IPS DF 4.7 (cell line): ENCODE data around the gene P3H3.

Experiments used
- DNase-seq: peaks from one replicate; pipeline ENCODE4 v3.0.0-alpha.2; 2013; ENCODE audit warnings: low spot score; ENCODE audit errors: extremely low read depth

The P3H3 gene

DNA sequence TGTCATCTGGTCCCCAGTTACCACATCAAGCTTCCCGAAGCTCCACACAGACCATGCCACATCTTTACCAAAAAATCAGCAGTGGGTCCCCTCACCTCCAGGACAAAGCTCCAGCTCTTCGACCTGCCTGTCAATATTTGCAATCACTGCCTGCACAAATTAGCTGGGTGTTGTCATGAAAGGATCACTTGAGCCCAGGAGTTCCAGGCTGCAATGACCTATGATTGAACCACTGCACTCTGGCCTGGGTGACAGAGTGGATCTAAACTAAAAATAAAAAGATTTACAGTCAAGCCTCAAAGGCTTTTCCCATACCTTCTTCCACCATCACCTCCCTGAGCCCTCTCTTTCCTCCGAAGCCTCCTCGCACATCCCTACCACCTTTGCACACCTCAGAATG lies 31.6 kb upstream of the P3H3 start:
- DNase-seq: no peak

DNA sequence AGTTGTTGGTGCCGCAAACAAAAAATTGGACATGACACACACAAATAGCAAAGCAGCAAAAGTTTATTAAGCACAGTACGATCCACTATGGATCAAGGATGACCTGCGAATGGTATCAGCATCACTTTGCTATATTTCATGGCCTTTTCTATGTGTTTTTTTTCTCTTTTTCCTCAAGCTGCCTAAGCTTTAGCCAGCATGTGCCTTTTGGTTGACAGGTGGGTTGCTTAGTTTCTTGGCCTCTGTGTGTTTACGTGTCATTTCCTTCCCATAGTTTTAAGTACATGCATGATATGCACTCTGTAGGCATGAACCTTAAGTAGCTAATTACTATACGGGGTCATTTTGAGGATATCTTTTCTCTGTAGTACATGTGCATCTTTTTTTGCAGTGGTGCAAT lies 29.1 kb upstream of the P3H3 start:
- no peak for DNase-seq

DNA sequence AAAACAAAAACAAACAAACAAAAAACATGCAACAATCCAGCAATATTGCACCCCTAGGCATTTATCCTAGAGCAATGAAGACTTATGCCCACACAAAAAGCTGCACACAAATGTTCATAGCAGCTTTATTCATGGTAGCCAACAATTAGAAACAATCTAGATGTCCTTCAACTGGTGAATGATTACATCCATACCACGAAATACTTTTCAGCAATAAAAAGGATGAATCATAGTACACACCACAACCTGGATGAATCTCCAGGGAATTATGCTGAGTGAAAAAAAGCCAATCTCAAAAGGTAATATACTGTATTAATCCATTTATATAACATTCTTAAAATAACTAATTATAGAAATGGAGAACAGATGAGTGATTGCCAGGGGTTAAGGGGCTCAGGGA lies 21.0 kb upstream of the P3H3 start:
- no peak for DNase-seq

DNA sequence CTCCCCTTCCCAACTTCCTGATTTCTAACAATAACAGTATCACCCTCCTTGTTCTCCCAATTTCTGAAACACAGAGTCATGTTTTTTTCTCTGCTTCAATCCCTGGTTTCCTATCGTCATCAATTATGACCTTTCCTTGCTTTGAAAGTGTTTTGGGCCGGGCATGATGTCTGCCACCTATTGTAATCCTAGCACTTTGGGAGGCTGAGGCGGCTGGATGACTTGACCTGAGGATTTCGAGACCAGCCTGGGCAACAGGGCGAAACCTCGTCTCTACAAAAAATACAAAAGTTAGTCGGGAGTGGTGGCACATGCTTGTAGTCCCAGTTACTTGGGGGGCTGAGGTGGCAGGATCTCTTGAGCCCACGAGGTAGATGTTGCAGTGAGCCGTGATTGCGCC lies 19.2 kb upstream of the P3H3 start:
- no peak for DNase-seq

DNA sequence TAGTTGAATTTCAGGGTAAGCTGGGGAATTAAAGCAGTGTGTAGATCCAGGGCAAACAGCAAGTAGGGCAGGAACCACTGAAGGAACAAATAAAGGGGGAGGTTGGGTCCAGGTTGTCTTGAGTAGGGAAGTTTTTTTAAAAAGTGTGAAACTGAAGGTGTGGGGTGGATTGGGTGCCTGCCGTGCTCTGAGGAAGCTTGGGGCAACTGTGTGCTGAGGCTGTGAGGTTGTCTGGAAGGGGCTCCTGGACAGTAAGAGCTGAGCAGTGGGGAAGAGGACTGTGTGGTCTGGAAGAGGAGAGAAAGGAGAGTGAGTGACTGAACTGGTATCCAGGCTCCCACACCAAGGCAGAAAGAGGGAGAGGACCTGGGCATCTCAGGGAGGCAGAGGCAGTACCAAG lies 17.4 kb upstream of the P3H3 start:
- DNase-seq: no peak

DNA sequence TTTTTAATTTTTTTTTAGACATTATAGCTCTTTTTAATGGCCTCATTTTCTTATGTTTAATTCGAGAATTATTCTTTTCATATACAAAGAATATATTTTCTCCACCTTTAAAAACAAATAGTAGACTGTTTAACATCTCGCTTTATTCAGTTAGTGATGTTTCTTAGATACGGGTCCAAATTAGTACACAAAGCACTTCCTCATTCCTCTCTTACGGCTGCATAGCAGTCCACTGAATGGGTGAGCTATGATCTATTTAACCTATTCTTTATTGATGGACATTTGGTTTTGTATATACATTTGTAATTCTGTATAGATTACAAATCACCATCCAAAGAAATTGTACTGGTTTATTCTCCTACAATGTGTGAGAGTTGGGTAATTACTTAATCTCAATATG lies 14.8 kb upstream of the P3H3 start:
- DNase-seq: no peak

DNA sequence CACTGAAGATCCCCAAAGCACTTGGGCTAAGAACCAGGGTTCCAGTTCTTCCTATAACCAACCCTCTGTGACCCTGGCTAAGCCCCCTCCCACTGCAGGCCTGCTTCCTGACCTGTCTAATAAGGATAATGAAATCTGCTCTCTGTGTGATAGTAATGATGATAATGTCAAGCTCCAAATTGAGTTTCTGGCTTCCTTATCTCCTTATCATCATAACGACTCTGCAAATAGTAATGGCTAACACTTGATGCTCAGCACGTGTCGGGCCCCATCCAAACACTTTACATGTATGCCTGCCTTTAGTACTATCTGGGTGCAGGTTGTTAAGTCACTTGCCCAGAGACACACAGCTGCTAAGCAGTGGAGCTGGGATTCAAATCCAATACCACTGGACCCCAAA lies 11.6 kb upstream of the P3H3 start:
- no peak for DNase-seq

DNA sequence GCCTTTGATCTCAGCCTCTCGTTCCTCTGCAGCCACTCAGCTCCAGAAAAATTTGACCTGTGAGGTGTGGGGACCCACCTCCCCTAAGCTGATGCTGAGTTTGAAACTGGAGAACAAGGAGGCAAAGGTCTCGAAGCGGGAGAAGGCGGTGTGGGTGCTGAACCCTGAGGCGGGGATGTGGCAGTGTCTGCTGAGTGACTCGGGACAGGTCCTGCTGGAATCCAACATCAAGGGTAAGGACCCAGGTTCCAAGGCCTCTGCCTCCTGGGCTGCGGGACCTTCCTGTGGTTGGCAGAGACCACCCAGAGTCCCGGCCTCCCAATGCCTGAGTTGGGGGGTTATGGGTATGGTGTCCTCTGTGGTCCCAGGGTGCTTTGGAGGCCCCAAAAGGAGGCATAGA lies 11.1 kb upstream of the P3H3 start:
- no peak for DNase-seq

DNA sequence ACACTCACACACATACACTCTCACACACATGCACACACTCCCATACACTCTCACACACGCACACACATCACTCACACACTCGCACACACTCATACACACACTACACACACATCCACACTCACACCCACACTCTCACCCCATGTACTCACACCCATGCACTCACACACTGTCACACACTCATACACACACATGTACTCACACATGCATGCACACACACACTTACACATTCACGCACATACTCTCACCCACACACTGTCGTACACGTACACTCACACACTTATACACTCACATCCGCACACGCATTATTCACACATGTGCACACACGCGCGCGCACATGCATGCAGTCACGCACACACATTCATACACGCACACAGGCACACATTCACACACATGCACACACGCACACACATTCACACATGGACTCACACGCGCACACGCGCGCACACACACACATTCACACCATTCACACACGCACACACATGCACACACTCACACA lies 10.5 kb upstream of the P3H3 start:
- DNase-seq: no peak

DNA sequence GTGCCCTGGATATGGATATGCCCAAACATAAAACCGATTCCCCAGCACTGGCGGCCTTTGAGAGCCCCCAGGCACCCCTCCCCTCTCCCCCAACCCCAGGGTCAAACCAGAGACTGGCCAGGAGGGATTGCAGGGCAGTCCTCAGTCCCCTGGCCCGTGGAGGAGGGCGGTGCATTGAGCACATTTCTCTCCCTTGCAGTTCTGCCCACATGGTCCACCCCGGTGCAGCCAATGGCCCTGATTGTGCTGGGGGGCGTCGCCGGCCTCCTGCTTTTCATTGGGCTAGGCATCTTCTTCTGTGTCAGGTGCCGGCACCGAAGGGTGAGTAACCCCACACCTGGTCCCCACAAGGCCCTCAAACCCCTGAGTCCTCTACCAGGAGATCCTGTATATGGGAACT lies 10.0 kb upstream of the P3H3 start:
- DNase-seq: no peak

DNA sequence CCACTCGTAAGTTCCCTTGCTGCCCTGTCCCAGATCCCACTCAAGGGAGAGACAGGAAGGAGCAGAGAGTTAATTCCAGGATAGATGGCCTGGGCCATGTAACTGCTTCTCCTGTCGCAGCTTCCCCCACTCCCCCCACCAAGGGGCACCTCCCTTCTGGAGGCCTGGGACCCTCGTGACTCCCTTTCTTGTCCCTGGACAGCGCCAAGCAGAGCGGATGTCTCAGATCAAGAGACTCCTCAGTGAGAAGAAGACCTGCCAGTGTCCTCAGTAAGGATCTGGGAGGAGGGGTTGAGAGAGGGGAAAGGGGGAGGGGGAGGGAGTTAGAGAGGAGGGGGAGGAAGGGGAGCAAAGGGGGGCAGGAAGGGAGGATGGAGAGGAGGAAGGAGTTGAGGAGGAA lies 9.6 kb upstream of the P3H3 start:
- no peak for DNase-seq

DNA sequence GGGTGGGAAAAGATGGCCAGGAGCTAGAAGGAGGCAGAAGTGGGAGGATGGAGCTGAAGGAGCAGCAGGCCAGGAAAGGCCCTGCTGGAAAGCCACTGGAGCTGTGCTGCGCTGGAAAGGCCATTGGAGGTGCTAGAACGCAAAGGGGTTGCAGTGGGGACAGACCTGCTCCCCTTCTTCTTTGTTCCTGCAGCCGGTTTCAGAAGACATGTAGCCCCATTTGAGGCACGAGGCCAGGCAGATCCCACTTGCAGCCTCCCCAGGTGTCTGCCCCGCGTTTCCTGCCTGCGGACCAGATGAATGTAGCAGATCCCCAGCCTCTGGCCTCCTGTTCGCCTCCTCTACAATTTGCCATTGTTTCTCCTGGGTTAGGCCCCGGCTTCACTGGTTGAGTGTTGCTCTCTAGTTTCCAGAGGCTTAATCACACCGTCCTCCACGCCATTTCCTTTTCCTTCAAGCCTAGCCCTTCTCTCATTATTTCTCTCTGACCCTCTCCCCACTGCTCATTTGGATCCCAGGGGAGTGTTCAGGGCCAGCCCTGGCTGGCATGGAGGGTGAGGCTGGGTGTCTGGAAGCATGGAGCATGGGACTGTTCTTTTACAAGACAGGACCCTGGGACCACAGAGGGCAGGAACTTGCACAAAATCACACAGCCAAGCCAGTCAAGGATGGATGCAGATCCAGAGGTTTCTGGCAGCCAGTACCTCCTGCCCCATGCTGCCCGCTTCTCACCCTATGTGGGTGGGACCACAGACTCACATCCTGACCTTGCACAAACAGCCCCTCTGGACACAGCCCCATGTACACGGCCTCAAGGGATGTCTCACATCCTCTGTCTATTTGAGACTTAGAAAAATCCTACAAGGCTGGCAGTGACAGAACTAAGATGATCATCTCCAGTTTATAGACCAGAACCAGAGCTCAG lies 8.8 kb upstream of the P3H3 start:
- DNase-seq: no peak

DNA sequence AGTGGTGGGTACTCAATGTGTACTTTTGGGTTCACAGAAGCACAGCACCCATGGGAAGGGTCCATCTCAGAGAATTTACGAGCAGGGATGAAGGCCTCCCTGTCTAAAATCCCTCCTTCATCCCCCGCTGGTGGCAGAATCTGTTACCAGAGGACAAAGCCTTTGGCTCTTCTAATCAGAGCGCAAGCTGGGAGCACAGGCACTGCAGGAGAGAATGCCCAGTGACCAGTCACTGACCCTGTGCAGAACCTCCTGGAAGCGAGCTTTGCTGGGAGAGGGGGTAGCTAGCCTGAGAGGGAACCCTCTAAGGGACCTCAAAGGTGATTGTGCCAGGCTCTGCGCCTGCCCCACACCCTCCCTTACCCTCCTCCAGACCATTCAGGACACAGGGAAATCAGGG lies 8.0 kb upstream of the P3H3 start:
- DNase-seq: no peak

DNA sequence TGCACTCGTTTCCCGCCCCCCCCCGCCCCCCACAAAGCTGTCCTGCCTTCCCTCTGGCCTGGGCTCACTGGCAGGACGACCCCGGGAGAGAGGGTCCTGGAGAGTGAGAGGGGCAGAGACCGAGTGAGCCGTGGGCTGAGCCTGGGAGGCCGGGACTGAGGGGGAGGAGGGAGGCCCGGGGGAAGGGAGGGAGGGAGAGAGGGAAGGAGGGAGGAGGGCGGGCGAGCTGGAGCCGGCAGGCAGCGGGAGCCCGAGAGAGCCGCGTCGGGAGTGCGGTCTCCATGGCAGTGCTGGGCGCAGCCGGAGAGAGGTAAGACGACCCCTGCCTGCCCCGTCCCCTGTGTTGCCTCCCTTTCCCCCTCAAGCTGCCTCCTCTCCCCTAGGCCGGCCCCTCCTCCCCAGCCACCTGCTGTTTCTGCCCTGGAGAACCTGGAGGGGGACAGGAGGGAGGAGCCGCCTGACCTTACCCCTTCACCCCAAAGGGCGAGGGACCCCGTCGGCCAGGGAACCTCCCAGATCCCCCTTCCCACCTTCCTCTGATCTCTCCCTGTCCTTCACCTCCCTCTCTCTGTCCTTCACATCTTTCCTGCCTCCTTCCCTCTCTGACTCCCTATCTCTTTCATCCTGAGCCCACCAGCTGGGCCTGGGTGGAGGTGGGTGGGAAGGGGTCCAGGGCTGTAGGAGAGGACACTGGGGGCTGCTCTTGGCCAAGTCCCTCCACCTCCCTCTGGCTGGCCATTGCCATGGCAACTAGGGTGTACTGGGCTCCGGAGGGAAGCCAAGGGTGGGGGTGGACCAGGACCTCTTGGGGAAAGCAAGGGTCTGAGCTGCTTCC lies 6.4 kb upstream of the P3H3 start, which contains the start of gene GPR162:
TSS of gene GPR162 (plus strand) at position 231 of the 835 bp plus-strand sequence. CDS start 2,078 bp downstream, outside the sequence.
- DNase-seq: no peak

DNA sequence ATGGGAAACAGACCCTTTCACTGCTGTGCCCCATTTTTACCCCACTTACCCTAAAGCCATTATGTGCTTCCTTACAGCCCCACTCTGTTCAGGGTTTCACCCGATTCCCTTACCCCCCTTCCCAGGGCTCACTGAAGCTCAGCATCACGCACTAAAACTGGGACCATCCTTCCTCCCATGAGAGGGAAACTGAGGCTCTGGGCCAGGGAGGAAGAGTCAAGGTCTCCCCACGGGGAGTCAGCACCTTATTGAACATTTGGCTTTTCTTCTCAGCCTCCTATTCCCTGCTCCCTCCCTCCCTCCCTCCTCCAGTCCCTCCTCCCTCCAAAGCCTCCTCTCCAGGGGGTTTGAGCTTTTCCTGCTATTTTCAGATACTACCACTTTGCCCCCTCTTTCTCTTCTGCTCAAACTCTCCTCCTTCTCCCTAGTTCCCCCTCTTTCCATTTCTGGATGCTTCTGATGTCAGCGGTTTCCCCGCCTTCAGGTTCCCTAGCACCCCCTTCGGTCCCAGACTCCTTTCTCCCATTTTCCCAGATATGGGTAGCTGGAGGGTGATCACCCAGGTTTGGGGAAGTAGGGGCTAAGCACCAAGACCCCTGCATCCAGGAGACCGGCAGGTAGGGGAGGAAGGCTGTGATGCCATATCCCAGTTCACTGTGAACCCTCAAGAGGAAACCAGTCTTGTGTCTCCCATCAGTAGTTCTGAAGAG lies 5.6 kb upstream of the P3H3 start:
- no peak for DNase-seq

DNA sequence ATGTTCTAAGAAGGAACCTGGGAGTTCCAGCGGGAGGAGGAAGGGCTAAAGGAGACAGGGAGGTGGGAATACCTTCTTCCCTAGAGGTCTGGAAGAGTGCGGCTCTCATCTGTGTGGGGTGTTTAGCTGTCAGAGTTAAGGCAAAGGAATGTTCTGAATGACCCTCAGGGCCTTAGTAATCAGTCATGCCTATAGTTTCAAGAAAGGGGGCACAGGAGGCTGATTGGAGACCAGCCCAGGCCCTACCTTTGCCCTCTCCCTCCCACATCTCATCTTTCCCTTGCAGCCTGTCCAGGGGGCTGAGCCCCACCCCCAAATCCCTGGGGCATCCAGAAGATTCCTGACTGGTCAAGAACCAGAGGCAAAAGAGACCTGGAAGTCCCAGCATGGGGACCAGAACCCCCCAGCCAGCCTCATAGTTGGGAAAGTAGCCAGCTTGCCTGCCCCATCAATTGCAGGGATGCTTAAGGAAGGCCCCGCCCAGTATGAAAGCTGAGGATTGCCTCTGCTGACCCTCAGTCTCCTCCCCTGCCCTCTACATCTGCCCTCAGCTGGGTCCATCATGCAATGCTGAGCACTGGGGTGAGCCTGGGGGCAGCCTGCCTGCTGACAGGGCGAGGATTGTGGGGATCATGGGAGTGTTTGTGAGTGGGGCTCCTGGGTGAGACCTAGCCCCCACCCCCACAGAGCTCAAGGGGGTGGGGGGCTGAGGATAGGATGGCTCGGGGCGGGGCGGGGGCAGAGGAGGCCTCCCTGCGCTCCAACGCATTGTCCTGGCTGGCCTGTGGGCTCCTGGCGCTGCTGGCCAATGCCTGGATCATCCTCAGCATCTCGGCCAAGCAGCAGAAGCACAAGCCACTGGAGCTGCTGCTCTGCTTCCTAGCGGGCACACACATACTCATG lies 4.8 kb upstream of the P3H3 start:
- no peak for DNase-seq

DNA sequence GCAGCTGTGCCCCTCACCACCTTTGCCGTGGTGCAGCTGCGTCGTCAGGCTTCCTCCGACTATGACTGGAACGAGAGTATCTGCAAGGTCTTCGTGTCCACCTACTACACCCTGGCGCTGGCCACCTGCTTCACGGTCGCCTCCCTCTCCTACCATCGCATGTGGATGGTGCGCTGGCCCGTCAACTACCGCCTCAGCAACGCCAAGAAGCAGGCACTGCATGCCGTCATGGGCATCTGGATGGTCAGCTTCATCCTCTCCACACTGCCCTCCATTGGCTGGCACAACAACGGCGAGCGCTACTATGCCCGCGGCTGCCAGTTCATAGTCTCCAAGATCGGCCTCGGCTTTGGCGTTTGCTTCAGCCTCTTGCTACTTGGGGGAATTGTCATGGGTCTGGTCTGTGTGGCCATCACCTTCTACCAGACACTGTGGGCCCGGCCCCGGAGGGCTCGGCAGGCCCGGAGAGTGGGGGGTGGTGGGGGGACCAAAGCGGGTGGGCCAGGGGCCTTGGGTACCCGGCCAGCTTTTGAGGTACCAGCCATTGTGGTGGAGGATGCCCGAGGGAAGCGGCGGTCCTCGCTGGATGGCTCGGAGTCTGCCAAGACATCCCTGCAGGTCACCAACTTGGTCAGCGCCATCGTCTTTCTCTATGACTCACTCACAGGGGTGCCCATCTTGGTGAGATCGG lies 4.0 kb upstream of the P3H3 start:
- DNase-seq: no peak

DNA sequence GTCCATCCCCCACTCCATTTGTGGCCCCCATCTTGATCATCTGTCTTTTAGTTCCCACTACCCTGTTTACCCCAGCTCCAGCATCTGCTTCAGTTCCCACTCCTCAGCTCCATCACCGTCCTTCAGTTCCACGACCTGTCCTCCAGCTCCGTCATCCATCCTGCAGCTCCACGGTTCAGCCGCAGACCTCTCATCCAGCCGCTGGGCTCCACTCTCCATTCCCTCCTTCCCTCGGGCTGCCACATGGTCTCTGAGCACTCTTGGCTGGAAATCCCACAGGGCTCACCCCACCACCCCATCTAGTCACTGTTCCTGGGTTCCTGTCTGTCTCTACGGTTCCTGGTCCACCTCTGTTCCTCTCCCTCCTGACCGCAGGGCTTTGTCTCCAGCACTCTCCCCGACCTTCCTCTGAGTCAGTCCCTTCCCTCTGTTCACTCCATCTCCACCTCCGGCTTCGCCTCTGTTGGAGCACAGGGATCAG lies 3.3 kb upstream of the P3H3 start:
- DNase-seq: no peak

DNA sequence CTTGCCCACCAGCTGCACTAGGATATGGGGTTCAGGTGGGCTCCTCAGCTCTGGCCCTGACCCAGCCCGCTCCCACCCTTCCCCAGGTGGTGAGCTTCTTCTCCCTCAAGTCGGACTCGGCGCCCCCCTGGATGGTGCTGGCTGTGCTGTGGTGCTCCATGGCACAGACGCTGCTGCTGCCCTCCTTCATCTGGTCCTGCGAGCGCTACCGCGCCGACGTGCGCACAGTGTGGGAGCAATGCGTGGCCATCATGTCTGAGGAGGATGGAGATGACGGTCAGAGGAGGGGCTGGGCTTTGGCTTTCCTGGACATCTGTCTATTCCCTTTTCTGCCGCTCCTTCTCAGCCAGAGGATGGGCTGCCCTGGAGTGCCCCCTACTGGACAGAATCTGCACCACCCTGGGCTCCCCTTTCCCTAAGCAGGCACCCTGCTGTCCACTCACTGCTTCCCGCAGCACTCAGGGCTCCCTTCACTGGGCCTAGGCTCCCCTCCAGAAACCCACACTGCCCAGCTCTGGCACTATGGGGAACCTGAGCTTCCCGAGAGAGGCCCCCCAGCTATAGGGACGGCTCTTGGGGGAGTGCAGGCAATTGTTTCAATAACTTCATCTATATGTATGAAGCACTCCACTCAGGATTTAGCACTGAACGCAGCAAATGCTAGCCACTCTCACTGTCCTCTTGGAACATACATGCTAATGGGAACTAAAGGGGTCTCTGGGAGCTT lies 2.6 kb upstream of the P3H3 start:
- no peak for DNase-seq
